Transverse colon (tissue), 3 donors: ENCODE results near the gene RPS2.

Experiments
- CTCF ChIP-seq, 5 experiments: fragments of 200-600 bp in 3 of 5; fragments of 450-650 bp in 2 of 5; sonication (generic) in 3 of 5; IDR thresholded peaks; 1 replicate in 2 of 5; 2 replicates in 3 of 5; pipeline ENCODE4 v1.5.1; 2016 to 2017; ENCODE audit warnings: antibody characterized with exemption in 5 of 5, inconsistent platforms in 3 of 5, mild to moderate bottlenecking in 2 of 5, moderate library complexity in 1 of 5
- EP300 ChIP-seq: sonication (generic); formaldehyde crosslinking; IDR thresholded peaks from one replicate; pipeline ENCODE4 v1.6.1; 2017; ENCODE audit warnings: antibody characterized with exemption, low read depth
- POLR2A ChIP-seq: fragments of 450-650 bp; IDR thresholded peaks from one replicate; pipeline ENCODE4 v1.6.1; 2016; ENCODE audit warnings: antibody characterized with exemption, mild to moderate bottlenecking, moderate library complexity

GRCh38 chr16:1976951-1977874, 12.6 kb upstream of the RPS2 start:
- no peak for TF ChIP-seq CTCF (IDR thresholded peaks at IDR 0.05)
- no peak for TF ChIP-seq POLR2A
- no peak for TF ChIP-seq EP300
